DMS114 treated with DMSO at 0.1 percent for 48 hours (cell line): Measurements from ENCODE around the gene TNFRSF6B.

Experiments used
- DNase-seq: peaks from one replicate; lab custom pipeline; 2025; ENCODE audit not compliant: unreplicated experiment; lab: John Stamatoyannopoulos, UW

The TNFRSF6B gene

DNA sequence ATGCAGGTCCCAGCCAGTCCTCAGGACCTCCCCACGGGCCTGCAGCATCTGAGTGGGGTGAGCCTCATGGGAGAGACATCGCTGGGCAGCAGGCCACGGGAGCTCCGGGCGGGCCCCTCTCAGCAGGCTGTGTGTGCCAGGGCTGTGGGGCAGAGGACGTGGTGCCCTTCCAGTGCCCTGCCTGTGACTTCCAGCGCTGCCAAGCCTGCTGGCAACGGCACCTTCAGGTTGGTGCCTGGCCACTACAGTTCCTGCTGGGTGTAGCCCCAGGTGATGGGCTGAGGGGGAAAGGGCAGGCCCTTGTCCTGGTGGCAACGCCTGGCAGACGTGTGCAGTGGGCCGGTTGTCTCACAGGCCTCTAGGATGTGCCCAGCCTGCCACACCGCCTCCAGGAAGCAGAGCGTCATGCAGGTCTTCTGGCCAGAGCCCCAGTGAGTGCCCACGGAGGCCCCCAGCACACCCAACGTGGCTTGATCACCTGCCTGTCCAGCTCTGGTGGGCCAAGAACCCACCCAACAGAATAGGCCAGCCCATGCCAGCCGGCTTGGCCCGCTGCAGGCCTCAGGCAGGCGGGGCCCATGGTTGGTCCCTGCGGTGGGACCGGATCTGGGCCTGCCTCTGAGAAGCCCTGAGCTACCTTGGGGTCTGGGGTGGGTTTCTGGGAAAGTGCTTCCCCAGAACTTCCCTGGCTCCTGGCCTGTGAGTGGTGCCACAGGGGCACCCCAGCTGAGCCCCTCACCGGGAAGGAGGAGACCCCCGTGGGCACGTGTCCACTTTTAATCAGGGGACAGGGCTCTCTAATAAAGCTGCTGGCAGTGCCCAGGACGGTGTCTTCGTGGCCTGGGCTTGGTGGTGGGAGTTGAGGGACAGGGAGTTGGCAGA is 787 bp upstream of the TNFRSF6B start:
- no peak for DNase-seq

DNA sequence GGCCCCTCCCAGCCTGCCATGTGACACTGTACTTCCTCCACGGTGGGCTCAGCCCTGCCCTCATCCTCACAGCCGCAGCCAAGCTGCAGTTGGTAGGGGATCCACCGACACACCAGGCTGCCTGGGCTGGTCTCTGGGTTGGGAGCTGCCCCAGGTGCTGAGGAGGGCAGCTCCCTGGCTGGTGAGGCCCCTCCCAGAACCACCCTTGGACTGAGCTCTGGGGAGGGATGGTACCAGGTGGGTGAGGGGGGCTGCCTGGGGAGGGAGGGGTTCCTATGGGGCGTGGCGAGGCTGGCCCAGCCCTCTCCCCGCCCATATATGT is 185 bp upstream of the TNFRSF6B start:
- DNase-seq: no peak

DNA sequence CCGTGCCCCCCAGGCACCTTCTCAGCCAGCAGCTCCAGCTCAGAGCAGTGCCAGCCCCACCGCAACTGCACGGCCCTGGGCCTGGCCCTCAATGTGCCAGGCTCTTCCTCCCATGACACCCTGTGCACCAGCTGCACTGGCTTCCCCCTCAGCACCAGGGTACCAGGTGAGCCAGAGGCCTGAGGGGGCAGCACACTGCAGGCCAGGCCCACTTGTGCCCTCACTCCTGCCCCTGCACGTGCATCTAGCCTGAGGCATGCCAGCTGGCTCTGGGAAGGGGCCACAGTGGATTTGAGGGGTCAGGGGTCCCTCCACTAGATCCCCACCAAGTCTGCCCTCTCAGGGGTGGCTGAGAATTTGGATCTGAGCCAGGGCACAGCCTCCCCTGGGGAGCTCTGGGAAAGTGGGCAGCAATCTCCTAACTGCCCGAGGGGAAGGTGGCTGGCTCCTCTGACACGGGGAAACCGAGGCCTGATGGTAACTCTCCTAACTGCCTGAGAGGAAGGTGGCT is 960 bp downstream of the TNFRSF6B start:
- DNase-seq: no peak

DNA sequence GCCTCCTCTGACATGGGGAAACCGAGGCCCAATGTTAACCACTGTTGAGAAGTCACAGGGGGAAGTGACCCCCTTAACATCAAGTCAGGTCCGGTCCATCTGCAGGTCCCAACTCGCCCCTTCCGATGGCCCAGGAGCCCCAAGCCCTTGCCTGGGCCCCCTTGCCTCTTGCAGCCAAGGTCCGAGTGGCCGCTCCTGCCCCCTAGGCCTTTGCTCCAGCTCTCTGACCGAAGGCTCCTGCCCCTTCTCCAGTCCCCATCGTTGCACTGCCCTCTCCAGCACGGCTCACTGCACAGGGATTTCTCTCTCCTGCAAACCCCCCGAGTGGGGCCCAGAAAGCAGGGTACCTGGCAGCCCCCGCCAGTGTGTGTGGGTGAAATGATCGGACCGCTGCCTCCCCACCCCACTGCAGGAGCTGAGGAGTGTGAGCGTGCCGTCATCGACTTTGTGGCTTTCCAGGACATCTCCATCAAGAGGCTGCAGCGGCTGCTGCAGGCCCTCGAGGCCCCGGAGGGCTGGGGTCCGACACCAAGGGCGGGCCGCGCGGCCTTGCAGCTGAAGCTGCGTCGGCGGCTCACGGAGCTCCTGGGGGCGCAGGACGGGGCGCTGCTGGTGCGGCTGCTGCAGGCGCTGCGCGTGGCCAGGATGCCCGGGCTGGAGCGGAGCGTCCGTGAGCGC is 1.6 kb downstream of the TNFRSF6B start:
- DNase-seq: no peak

DNA sequence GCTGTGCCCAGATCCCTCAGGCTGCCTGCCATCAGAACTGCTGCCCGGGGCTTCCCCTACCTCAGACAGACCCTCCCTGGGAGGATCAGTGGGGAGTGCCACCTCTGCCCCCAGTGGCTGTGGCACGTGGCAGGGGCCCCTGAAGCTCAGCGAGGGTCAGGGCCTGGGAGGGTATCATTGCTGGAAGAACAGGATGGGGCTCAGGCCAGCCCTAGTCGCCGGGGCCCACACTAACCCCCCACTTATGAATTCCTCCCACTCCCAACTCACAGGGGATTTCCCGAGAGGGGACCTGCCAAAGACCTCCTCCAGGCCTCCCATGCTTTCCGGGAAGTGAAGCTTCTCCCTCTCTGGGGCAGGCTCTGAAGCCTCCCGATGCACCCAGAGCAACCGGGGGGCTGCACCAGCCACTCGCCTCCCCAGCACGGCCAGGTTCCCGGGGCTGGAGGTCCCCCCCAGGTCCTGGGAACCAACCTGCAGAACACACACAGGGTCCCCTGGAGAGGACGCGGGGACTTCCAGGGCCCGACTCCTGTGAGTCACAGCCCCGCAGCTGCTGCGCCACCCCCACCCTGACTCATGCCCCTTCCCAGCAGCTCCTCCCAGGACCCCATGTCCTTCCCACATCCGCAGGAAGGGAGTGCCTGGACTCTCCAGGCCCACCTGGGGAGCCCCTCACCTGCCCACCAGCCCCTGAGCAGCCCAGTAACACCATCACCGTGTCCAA is 2.5 kb downstream of the TNFRSF6B start:
- DNase-seq: no peak

DNA sequence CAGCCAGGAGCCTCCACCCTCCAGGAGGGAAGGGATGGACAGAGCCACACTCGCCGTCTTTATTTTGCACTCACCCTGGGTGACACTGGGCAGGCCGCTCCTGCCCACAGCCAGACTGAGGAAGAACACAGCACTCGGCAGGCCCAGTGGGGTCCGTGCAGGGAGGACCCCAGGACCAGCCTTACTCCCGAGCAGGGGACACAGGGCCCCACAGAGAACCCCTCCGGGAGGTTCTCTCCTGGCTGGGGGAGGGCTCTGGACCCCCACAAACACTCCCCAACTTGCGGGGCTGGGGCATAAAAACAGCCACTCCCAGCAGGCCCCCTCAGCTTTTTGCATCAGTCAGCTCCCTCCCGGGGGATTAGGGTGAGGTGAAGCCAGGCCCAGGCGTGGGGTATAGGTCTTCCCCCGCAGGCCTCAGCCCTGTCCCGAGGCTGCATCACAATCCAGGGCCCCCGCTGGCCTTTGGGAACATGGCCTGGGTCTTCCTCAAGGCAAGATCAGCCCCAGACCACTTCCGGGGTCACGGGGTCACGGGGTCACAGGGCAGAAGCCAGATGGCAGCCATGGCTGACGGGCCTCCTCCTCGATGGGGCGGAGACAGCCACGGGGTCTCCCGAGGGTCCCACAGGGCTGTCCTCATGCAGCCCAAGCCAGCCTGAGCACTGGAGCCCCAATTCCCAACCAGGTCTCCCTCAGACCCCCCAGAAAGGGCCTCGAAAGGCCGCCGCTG is 3.2 kb downstream of the TNFRSF6B start:
- DNase-seq: no peak

DNA sequence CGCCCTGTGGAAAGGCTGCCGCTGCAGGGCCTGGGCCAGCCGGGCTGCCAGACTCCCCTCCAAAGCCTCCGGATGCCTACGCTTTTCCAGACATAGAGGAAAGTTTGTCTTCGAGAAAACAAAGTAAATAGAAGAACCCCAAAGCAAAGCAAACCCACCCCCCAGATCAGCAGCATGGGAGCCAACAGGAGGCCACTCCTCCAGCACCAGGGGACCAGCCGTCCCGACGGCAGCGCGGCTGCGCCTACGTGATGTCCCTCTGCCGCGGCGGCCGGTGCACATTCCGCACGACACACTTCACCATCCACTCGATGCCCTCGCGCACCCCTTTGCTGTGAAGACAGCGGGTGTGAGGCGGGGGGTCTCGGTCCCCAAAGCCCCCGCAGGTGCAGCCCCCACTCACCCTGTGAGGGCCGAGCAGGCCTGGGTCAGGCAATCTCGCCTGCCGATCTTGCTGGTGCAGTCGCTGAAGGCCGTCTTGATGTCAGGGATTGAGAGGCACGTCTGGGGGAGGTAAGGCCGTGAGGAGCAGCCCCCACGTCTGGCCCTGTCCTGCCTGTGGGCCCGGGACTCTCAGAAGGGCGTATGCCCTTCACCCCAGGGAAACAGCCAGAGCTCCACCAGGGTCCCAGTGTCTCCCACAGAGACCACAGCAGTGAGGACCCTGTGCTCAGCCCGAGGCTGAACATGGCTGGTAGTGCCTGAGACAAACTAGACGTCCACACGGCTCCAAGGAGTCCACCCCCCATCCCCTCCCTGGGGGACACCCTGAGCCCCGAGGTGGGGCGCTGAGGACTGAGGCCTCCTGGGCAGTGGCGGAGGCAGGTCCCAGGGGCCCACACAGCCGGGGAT is 4.0 kb downstream of the TNFRSF6B start:
- DNase-seq: no peak

DNA sequence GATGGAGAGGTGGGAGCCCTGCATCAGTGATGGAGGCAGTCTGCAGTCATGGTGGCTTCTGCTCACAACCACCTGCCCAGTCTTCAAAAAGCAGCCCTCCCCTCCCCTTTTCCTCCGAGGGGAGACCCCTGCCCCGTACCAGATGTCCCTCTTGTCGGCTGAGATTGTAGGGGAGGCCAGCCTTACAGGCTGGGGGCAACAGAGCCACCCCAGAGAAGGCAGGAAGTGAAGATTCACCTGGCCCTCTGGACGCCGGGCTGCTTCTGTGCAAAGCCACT is 4.5 kb downstream of the TNFRSF6B start:
- no peak for DNase-seq

DNA sequence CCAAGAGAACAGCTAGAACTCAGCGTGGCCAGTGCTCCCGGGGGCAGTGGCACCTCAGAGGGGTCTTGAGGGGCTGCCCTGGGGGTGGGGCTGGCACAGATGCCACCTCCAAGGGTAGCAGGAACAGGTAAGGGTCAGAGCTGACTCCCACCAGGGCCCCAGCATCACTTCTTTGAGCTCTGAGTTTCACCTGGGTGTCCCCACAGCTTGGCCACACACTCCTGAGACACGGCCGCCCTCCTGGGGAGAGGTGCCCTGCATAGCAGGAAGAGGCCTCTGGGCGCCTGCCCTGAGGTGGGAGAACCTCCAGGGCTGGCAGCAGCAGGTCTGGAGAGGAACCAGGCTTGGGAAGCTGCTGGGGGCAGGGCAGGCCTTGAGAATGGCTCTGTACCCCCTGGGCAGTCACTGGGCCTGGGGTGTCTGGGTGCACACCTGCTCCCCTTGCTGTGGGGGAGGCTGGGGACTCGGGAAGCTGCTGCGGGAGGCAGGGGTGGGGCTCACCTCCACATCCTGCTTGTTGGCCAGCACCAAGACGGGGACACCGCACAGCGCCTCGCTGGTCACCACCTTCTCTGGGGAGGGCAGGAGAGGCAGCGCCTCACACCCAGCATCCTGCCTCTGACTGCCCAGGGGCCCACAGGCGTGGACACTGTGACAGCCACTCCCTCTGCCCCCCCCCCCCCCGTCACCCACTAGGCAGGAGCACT is 5.0 kb downstream of the TNFRSF6B start:
- no peak for DNase-seq

DNA sequence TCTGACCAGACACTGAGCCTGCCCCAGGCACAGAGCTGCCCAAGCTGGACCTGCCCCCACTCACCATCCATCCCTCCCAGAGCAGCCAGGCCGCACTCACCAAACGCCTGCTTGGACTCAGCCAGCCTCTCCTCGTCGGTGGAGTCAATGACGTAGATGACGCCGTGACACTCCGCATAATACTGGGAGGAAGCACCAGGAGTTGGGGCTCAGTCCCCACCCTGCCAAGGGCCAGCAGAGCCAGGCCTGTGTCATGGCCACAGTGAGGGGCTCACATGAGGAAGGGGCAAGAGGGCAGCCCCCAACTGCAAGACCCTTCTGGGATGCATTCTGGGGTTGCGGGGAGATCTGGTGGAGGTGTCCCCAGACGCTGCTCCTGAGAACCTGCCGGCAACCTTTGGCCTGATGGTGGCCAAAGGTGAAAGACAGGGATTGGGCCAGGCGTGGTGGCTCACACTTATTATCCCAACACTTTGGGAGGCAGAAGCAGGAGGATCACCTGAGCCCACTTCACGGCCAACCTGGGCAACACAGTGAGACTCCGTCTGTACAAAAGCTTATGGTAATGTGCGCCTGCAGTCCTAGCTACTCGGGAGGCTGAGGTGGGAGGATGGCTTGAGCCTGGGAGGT is 5.7 kb downstream of the TNFRSF6B start:
- DNase-seq: no peak

DNA sequence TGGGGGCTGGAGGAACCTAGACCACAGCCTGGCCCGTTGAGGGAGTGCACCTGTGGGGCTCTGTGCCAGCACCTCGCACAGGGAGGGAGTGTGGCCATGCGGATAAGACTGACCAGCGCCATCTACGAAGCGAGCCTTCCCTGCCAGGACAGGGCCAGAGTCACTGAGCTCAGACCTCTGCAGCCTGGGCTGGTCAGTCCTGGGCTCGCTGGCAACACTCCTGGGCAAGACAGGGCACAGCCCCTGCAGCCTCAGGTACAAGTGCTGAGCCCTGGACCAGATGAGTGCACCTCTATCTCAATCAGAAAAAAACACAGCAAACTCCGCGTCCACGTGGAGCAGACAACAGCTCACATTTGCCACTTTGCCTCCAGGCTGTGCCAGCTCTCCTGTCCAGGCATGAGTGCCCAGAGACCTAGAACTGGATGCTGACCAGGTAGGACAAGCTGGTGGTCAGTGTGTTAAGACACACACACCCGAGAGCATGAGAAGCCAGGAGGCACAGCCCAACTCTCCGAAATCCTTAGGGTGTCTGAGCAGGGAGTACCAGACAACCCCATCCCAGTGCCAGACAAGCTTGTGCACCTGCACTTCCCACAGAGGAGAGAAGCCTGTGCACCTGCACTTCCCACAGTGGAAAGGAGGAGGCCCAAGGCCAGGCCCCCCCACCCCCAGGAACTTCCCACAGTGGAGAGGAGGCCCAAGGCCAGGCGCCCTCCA is 6.5 kb downstream of the TNFRSF6B start:
- DNase-seq: no peak

DNA sequence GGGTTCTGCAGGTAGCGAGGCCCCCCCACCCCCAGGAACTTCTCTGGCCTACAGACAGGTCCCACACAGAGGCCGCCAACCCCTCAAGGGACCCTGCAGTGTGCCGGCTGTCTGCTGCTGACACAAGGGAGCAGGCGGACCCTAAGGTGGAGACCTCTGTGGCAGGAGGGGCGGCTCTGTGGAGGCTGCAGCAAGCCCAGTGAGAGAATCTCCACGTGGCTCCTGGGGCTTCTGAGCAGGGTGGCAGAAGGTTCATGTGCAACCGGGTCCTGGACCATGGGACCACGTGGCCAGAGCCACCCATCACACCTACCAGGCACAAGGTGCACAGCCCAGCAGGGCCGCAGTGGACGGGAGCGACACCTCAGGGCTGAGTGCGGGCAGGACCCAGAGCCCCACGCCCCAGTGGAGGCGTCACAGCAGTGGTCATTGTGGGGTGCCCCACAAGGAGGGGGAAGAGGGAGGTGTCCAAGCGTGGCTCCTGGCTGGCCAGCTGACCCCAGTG is 7.1 kb downstream of the TNFRSF6B start:
- no peak for DNase-seq

DNA sequence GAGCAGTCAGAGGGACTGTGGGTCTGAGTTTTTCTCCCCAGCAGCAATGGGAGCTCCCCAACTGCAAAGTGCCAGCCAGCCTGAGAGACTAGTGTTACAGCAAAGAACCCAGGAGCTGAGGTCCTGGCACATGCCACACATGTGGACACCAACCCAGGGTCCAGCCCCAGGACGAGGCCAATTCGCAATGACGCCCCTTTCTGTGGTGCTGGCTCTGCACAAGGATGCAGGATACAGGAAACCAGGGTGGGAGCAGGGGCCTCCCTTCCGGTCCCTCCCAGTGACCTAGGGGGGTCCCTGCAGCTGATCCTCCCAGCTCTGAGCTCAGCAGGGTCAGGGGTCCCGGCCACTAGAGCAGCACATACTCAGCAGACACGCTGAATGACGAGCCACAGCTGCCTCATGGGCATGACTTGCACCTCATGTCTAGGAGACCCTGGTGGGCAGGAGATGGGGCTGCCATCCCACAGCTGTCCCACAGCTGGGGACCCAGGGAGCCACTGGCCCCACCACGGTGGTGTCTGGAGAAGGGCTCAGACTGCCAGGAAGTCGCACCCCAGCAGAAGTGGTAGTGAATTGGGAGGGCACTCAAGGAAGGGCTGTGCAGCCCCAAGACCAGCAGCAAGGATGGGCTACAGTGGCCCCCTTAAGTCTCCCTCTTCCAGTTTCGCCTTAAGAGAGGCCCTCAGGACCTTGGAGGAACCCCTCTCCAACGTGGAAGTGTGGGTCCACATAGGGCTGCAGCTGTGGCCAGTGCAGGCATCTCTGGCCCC is 7.7 kb downstream of the TNFRSF6B start:
- no peak for DNase-seq

DNA sequence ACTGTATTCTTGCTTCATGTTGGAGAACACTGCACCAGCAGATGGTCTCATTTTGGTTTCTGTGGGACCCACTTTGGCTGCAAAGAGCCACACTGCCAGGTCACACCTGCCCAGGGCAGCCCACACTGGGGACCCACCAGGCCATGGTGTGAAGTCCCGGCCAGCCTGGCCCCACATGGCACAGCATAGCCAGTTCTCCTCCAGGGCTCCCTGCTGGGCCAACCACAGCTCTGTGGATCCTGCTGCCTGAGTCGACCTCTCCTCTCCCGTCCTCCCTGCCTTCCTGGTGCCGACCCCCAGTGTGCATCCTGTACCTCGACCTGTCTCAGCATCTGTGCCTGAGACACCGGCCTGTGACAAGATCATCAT is 8.3 kb downstream of the TNFRSF6B start:
- no peak for DNase-seq

DNA sequence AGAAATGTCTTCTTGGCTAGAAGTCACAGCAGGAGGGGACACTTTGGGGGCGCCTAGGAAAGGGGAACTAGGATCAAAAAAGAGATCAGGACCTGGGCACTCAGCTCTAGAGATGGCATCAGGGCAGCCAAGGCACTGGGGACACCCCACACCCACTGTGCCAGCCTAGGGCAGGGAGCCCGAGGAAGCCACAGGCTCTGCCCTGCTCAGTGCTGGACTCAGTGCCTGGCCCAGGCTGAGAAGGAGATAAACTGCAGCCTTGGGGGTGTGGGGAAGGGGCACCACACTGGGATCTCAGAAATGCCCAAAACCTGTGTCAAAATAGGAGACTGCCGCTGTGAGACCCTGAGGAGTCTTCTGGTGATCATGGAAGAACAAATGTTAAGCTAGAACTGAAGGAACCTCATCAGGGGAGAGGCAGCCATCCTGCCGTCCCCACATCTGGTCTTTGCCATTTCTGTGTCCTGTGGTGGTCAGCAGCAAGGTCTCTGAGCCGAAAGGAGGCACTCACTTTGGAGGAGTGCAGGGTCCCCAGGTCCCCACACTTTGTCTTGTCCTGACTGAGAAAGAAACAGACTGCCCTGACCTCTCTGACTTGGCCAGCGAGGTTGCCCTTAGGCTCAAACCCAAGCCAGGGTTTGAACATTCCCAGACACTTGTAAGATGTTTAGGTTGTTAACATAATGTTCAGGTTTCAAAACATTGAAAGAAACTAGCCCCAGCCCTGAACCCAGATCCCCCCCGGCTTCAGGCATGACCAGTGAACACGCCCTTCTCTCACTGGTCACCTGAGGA is 9.0 kb downstream of the TNFRSF6B start:
- DNase-seq: no peak

DNA sequence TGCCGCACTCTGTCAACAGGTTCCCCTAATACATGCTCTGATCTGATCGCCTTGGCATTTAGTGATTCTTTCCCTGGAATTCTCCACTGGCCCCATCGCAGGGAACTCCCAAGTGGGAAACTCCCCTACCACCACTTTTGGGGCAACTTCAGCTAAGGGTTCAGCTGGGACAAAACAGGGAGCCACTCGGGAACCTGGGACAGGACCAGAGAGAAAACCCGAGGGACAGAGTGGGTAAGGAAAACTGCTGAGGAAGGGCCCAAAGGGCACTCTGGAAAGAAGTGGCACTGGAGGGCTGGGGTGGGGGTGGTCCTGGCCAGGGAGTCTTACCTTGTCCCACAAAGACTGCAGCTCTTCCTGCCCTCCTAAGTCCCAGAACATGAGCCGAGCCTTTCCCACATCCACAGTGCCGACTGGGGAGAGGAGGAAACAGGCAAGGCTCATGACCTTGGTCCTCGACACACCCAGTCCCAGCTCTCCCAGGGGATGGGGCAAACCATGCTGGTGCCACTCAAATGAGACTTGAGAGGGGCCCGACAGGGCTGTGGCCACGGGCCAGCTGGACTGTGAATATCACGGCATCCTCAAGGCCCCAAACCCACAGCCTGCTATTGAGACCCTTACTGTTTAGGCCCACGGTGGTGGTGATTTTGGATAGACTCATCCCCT is 9.7 kb downstream of the TNFRSF6B start:
- DNase-seq: no peak
